ENCODE results near the gene SPI1.

GRCh38 chr11:47398011-47398410 is 19.7 kb upstream of the SPI1 start:
- TF ChIP-seq CTCF (conservative IDR thresholded peaks at IDR 0.05; ENCODE audit: low read length) (no peak), EZH2phosphoT487 (IDR thresholded peaks at IDR 0.05; ENCODE audit: borderline replicate concordance, low read depth, low read length) (no peak)
